GM19035 (cell line): ENCODE results near the gene FHL2.

Experiments used
- ATAC-seq: cut with Tn5 transposase; IDR thresholded peaks from one replicate; pipeline ENCODE4 v1.9.1; 2021; ENCODE audit not compliant: unreplicated experiment

The FHL2 gene

GRCh38 chr2:105422801-105423200, 23.9 kb upstream of the FHL2 start:
- ATAC-seq = no peak

GRCh38 chr2:105421053-105421452, 22.2 kb upstream of the FHL2 start:
- ATAC-seq = no peak

GRCh38 chr2:105418522-105418921, 19.7 kb upstream of the FHL2 start:
- no peak for ATAC-seq

GRCh38 chr2:105417857-105418436, 19.1 kb upstream of the FHL2 start:
- ATAC-seq = no peak

- no peak for ATAC-seq
Measured at GRCh38 chr2:105416156-105416555, 17.3 kb upstream of the FHL2 start.

- no peak for ATAC-seq
Measured at GRCh38 chr2:105415007-105415406, 16.2 kb upstream of the FHL2 start.

GRCh38 chr2:105413206-105413605, 14.4 kb upstream of the FHL2 start:
- ATAC-seq = no peak

- ATAC-seq = no peak
Measured at GRCh38 chr2:105412584-105412983, 13.7 kb upstream of the FHL2 start.

GRCh38 chr2:105411720-105412407, 13.0 kb upstream of the FHL2 start:
- no peak for ATAC-seq

GRCh38 chr2:105410554-105410953, 11.7 kb upstream of the FHL2 start:
- ATAC-seq = no peak

- no peak for ATAC-seq
Measured at GRCh38 chr2:105409717-105410116, 10.9 kb upstream of the FHL2 start.

GRCh38 chr2:105407946-105408743, 9.3 kb upstream of the FHL2 start:
- no peak for ATAC-seq

- no peak for ATAC-seq
Measured at GRCh38 chr2:105406221-105406620, 7.4 kb upstream of the FHL2 start.

- no peak for ATAC-seq
Measured at GRCh38 chr2:105405291-105405690, 6.4 kb upstream of the FHL2 start.

- no peak for ATAC-seq
Measured at GRCh38 chr2:105404736-105405135, 5.9 kb upstream of the FHL2 start.

GRCh38 chr2:105403783-105404698, 5.2 kb upstream of the FHL2 start:
- ATAC-seq = no peak

- no peak for ATAC-seq
Measured at GRCh38 chr2:105403241-105403782, 4.5 kb upstream of the FHL2 start.

GRCh38 chr2:105402809-105403208, 4.0 kb upstream of the FHL2 start:
- ATAC-seq = no peak

GRCh38 chr2:105401867-105402266, 3.0 kb upstream of the FHL2 start:
- ATAC-seq = no peak

GRCh38 chr2:105400138-105400540, 1.3 kb upstream of the FHL2 start:
- ATAC-seq = no peak
